T-helper 2 cell treated with Interferon-gamma antibody and Interleukin-4, amounts not matched to agents 5 μg/mL and 100 μg/mL, for 36 hours (primary cell): ENCODE data around the gene SENP1.

ENCODE experiments used
- DNase-seq: peaks from one replicate; pipeline ENCODE4 v3.0.0; 2021; ENCODE audit warnings: low spot score
- H3K27ac Mint-ChIP-seq: one replicate; pipeline ENCODE4 v1.8.0; 2021; ENCODE audit warnings: mild to moderate bottlenecking, mixed read lengths
- H3K27me3 Mint-ChIP-seq: one replicate; pipeline ENCODE4 v1.8.0; 2021; ENCODE audit warnings: low read depth, mixed read lengths
- H3K36me3 Mint-ChIP-seq: one replicate; pipeline ENCODE4 v1.8.0; 2021; ENCODE audit warnings: low read depth, mixed read lengths
- H3K4me1 Mint-ChIP-seq: one replicate; pipeline ENCODE4 v1.8.0; 2021; ENCODE audit warnings: low read depth, mixed read lengths
- H3K4me3 Mint-ChIP-seq: one replicate; pipeline ENCODE4 v1.8.0; 2022; ENCODE audit warnings: mild to moderate bottlenecking, moderate library complexity, mixed read lengths
- H3K9me3 Mint-ChIP-seq: one replicate; pipeline ENCODE4 v1.8.0; 2021; ENCODE audit warnings: mixed read lengths

The SENP1 gene

DNA sequence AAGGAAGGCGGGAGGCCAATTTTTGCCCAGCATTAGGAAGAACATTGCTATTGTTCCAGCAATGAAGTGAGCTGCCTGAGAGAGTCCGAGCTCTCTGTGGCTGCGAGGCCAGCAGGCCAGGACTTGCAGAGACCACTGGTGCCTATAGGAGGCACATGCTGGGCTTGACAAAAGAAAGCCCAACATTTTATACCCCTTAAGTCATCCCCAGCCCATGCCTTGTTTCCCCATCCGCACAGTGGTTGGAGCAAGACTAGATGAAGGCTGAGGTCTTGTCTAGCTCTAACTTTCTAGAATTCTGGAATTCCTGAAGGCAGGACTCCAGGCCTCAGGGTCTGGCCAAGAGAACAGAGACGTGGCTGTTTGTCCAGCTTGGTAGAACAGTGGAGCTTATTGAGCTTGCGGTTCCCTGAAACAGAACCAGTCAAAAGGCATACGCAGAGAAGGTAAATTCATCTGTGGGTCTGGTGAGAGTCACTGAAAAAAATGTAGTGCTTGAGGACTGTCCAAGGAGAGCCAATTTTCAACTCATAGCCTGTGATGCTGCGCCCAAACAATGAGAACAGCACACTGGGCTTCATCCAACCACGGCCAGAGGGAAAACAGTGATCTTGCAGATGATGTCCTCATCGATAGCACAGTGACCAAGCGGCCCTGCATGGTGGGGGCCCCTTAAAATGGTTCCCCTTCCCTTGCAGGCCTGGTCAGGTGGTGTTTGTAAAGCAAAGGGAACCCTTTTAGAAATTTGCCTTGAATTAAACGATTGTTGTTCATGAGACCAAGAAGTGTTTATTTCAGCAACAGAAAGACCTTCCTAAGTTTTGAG lies 74.5 kb downstream of the SENP1 start:
- H3K36me3 Mint-ChIP-seq: no peaks in the 10 kb centered on the region
- H3K27ac Mint-ChIP-seq: no peak overlapping the region
- no peak for DNase-seq
- H3K27me3 Mint-ChIP-seq: peaks cover 10% of the 10 kb centered on the region
- no peaks in the 10 kb centered on the region for H3K9me3 Mint-ChIP-seq
- no peak overlapping the region for H3K4me3 Mint-ChIP-seq
- H3K4me1 Mint-ChIP-seq: no peaks in the 10 kb centered on the region

GRCh38 chr12:48030173-48030650 lies 75.7 kb downstream of the SENP1 start:
- Mint-ChIP-seq H3K27me3 (peaks cover 10% of the 10 kb centered on the region), H3K36me3 (no peaks in the 10 kb centered on the region), H3K4me1 (no peaks in the 10 kb centered on the region), H3K9me3 (no peaks in the 10 kb centered on the region), H3K4me3 (no peak overlapping the region), H3K27ac (no peak overlapping the region)
- DNase-seq: no peak

GRCh38 chr12:48029491-48030172 lies 76.2 kb downstream of the SENP1 start:
- Mint-ChIP-seq H3K27ac (no peak overlapping the region), H3K9me3 (no peaks in the 10 kb centered on the region), H3K4me1 (peaks cover 1% of the 10 kb centered on the region), H3K4me3 (no peak overlapping the region), H3K36me3 (no peaks in the 10 kb centered on the region), H3K27me3 (peaks cover 12% of the 10 kb centered on the region)
- no peak for DNase-seq

GRCh38 chr12:48028541-48029431 lies 77.1 kb downstream of the SENP1 start:
- no peaks in the 10 kb centered on the region for H3K36me3 Mint-ChIP-seq
- no peak for DNase-seq
- H3K9me3 Mint-ChIP-seq: no peaks in the 10 kb centered on the region
- H3K27ac Mint-ChIP-seq: no peak overlapping the region
- H3K27me3 Mint-ChIP-seq: peaks cover 12% of the 10 kb centered on the region
- no peak overlapping the region for H3K4me3 Mint-ChIP-seq
- peaks cover 1% of the 10 kb centered on the region for H3K4me1 Mint-ChIP-seq

DNA sequence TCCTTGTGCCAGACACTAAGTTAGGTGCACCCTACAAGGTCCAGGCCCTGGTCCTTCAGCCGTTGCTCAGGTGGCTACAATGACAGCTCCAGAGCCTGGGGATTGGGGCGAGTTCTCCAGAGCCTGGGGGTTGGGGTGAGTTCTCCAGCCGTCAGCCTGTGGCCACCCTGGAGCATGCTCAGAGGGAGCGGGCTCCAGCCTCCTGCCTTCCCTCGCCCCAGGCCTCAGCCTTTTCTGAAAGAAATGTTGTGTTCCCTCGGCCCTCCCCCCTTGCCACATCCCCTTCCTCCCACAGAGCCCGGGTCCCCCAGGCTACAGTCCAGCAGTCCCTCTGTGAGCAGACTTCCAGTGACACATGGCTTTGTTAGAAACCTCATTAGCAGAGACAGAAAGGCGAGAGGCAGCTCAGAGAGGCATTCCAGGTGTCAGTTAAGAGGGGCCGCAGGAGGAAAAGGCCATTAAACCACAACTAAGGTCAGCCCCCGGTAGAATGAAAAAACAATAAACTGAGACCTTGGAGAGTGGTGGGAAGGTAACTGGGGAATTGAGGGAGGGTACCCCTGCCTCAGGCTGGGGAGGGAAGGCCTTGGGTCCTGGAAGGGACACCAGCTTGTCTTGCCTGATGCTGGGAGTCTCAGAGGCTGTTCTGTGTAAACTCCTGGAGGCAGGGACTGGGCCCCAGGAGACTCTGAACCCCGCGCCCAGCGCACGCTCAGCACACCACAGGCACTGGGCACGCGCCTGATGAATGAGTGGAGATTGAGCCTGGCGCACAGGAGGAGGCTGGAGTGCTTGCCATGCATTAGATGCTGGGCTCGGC lies 78.5 kb downstream of the SENP1 start:
- Mint-ChIP-seq H3K27ac (no peak overlapping the region), H3K9me3 (no peaks in the 10 kb centered on the region), H3K4me3 (no peak overlapping the region), H3K27me3 (peaks cover 16% of the 10 kb centered on the region), H3K36me3 (no peaks in the 10 kb centered on the region), H3K4me1 (peaks cover 1% of the 10 kb centered on the region)
- no peak for DNase-seq

DNA sequence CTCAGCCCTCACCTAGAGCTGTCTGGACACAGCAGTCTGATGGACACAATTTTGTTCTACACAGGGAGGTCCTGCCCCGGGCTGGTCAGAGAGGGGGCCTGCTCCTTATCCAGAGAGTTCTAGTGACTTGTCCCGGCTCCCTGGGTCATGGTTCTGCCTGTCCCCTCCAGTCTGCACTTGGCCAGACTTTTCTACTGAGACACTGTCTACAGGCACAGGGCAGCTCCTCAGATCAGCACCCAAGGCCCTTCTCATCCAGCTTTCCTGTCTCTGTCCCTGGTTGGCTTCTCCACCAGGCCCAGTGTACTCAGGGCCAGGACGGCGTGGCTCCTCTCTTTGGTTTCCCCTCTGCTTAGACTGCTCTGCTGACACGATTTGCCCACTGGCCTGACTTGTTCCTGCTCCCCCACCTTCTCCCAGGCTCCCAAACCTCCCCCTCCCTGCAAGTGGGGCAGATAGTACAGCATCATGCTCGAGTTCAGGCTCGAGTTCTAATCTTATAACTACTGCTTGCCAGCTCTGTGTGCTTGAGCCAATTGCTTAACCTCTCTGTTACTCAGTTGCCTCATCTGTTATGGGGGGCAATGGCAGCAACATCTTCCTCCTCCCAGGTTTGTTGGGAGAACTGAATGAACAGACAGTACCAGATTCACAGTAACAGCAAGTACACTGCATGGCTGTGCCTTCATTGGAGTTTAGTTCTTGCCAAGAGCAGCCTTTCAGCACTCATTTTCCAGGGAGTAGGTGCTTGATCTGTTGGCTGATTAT lies 79.6 kb downstream of the SENP1 start:
- Mint-ChIP-seq H3K36me3 (no peaks in the 10 kb centered on the region), H3K27ac (no peak overlapping the region), H3K27me3 (peaks cover 24% of the 10 kb centered on the region), H3K4me1 (peaks cover 1% of the 10 kb centered on the region), H3K4me3 (no peak overlapping the region), H3K9me3 (no peaks in the 10 kb centered on the region)
- no peak for DNase-seq

GRCh38 chr12:48025281-48025680 lies 80.6 kb downstream of the SENP1 start:
- Mint-ChIP-seq H3K27ac (no peak overlapping the region), H3K36me3 (no peaks in the 10 kb centered on the region), H3K4me1 (peaks cover 1% of the 10 kb centered on the region), H3K27me3 (peaks cover 25% of the 10 kb centered on the region), H3K4me3 (no peak overlapping the region), H3K9me3 (no peaks in the 10 kb centered on the region)
- DNase-seq: no peak

DNA sequence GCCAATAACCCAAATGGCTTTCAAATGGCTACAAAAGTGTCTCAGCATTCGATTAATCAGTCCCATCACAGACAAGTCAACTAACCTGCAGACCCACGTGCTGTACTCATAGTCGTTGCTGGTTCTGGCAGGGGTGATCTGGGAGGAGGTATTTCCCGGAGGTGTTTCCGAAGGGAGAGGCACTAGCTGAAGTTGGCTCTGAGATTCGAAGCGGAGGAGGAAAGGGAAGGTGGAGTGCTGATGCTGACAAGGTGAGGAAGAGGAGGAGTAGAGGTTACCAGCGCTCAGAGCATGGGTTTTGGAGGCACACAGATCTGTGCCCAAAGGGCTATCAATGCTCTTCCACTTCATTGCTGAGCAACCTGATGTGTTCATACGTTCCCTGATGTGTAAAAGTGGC lies 81.1 kb downstream of the SENP1 start:
- Mint-ChIP-seq H3K4me3 (no peak overlapping the region), H3K9me3 (no peaks in the 10 kb centered on the region), H3K36me3 (no peaks in the 10 kb centered on the region), H3K27ac (no peak overlapping the region), H3K4me1 (peaks cover 1% of the 10 kb centered on the region), H3K27me3 (peaks cover 27% of the 10 kb centered on the region)
- DNase-seq: no peak

- H3K36me3 Mint-ChIP-seq: no peaks in the 10 kb centered on the region
- peaks cover 32% of the 10 kb centered on the region for H3K27me3 Mint-ChIP-seq
- no peak overlapping the region for H3K4me3 Mint-ChIP-seq
- H3K9me3 Mint-ChIP-seq: no peaks in the 10 kb centered on the region
- no peak overlapping the region for H3K27ac Mint-ChIP-seq
- H3K4me1 Mint-ChIP-seq: peaks cover 1% of the 10 kb centered on the region
- DNase-seq: no peak
Observed at GRCh38 chr12:48023386-48023785, 82.5 kb downstream of the SENP1 start.

- Mint-ChIP-seq H3K4me1 (peaks cover 1% of the 10 kb centered on the region), H3K27ac (no peak overlapping the region), H3K36me3 (no peaks in the 10 kb centered on the region), H3K27me3 (peaks cover 35% of the 10 kb centered on the region), H3K9me3 (no peaks in the 10 kb centered on the region), H3K4me3 (no peak overlapping the region)
- DNase-seq: no peak
Observed at GRCh38 chr12:48022676-48023385, 83.0 kb downstream of the SENP1 start.

- peaks cover 37% of the 10 kb centered on the region for H3K27me3 Mint-ChIP-seq
- H3K27ac Mint-ChIP-seq: no peak overlapping the region
- H3K36me3 Mint-ChIP-seq: no peaks in the 10 kb centered on the region
- peaks cover 1% of the 10 kb centered on the region for H3K4me1 Mint-ChIP-seq
- DNase-seq: no peak
- H3K9me3 Mint-ChIP-seq: no peaks in the 10 kb centered on the region
- H3K4me3 Mint-ChIP-seq: no peak overlapping the region
Observed at GRCh38 chr12:48022180-48022521, 83.7 kb downstream of the SENP1 start.

GRCh38 chr12:48021485-48022179 lies 84.2 kb downstream of the SENP1 start:
- Mint-ChIP-seq H3K36me3 (no peaks in the 10 kb centered on the region), H3K4me3 (no peak overlapping the region), H3K9me3 (no peaks in the 10 kb centered on the region), H3K27ac (no peak overlapping the region), H3K4me1 (peaks cover 1% of the 10 kb centered on the region), H3K27me3 (peaks cover 35% of the 10 kb centered on the region)
- DNase-seq: no peak
